ENCODE results near the gene MPV17L2. TPM values are rescaled to one million over a fixed set of nuclear protein-coding genes. Genes with fewer than 3 reads are reported as not detected.
A peak's percentile ranks its signal among the peaks of the same experiment; 100 is the strongest.

The MPV17L2 gene
- polyA plus RNA-seq, 4 donors = 6.0 to 25.9 (median 17.2) TPM

DNA sequence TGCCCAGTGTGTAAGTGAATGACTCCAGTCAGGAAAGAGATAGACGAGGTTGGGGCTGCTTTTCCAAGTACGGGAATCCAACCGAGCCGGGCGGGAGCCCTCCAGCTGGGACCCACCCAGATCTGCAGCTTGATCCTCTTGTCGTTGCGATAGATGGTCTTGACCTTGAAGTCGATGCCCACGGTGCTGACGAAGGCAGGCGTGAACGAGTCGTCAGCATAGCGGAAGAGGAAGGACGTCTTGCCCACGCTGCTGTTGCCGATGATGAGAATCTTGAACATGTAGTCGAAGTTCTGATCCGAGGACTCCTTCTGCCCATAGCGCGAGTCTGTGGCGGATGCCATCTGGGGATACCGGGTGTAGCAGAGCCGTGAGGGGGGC, 9.4 kb downstream of the MPV17L2 start:
- H3K9me3 ChIP-seq (ENCODE audit: control insufficient read depth in 2 of 2, insufficient read depth in 1 of 2, low read depth in 1 of 2, low read length in 1 of 2) = no peaks in the 10 kb centered on the region
- peaks cover 0 to 8% (median 0%) of the 10 kb centered on the region in 3 donors for H3K27me3 ChIP-seq (ENCODE audit: control insufficient read depth in 3 of 3, insufficient read depth in 3 of 3, low read length in 3 of 3)
- H3K36me3 ChIP-seq (ENCODE audit: control insufficient read depth in 3 of 3, insufficient read depth in 2 of 3, low read depth in 1 of 3, low read length in 3 of 3) = peaks cover 0 to 23% (median 4%) of the 10 kb centered on the region in 3 donors
- 84 to 89% (median 88%) methylated on average over 24 of the region's 24 CpGs for WGBS, 3 donors
- FAIRE-seq (no peak), DNase-seq (no peak)
- no peak overlapping the region for H3K27ac ChIP-seq (ENCODE audit: low read depth in 1 of 3, low read length in 2 of 3)
- peak overlapping the region in 1 of 3 donors; percentile 78 for H3K4me3 ChIP-seq (ENCODE audit: low read depth in 1 of 3, low read length in 3 of 3)
- H3K4me1 ChIP-seq (ENCODE audit: control insufficient read depth in 3 of 3, insufficient read depth in 2 of 3, low read depth in 1 of 3, low read length in 2 of 3) = peaks cover 2 to 22% (median 4%) of the 10 kb centered on the region in 3 donors

DNA sequence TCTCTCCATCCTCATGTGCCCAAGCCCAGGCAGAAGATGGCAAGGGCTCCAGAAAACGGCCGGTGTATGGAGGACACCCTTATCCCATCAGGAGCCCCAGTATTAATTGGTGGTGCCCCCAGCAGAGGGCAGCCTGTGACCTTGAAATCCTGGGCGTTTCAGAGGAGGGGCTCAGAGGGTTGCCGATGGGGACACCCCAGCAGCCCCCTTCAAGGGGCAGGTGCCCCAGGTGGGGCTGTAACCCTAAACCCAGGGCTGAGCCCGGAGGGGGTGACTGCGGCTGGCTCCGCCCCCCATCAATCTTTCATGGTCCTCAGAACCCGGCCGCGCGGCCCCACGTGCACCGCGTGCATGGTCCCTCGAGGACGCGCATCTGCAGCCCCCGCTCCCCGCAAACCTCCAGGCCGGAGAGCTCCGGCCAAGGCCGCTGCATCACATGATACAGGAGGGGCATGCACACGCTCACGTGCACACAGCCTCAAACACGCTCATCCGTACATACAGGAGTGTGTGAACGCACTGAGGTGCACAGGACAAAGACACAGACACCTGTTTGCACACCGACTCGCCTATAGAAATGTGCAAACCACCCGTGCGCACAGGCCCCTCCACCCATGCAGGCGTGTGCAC, 9.9 kb downstream of the MPV17L2 start:
- Histone ChIP-seq H3K9me3 (ENCODE audit: control insufficient read depth in 2 of 2, insufficient read depth in 1 of 2, low read depth in 1 of 2, low read length in 1 of 2) (no peaks in the 10 kb centered on the region), H3K27ac (ENCODE audit: low read depth in 1 of 3, low read length in 2 of 3) (no peak overlapping the region), H3K4me3 (ENCODE audit: low read depth in 1 of 3, low read length in 3 of 3) (peak overlapping the region in 2 of 3 donors; percentile 53 to 78), H3K27me3 (ENCODE audit: control insufficient read depth in 3 of 3, insufficient read depth in 3 of 3, low read length in 3 of 3) (peaks cover 0 to 8% (median 0%) of the 10 kb centered on the region in 3 donors), H3K36me3 (ENCODE audit: control insufficient read depth in 3 of 3, insufficient read depth in 2 of 3, low read depth in 1 of 3, low read length in 3 of 3) (peaks cover 0 to 19% (median 4%) of the 10 kb centered on the region in 3 donors), H3K4me1 (ENCODE audit: control insufficient read depth in 3 of 3, insufficient read depth in 2 of 3, low read depth in 1 of 3, low read length in 2 of 3) (peaks cover 2 to 22% (median 4%) of the 10 kb centered on the region in 3 donors)
- no peak for FAIRE-seq
- 3 to 5% (median 5%) methylated on average over 30 to 32 of the region's 32 CpGs for WGBS, 3 donors
- DNase-seq = peak; percentile 25 to 46

DNA sequence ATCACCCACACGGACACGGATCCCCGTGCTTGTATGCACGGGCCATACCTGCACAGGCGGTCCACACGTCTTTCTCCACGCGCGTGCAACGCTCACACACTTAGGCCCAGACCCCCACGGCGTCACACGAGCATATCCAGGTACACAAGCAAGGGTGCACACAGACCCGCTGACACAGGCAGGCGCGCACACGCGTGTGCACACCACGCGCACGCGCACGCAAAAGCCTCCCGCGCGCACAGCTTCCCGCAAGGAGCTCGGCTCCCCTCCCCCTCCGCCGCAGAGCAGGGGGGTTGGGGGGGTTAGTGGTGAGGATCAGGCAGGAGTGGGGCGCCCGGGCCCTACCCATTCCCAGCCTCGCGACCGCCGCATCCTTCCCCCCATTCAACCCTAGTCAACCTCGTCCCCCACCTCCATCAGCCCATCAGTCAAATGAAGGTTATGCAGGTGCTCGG, 10.4 kb downstream of the MPV17L2 start:
- DNase-seq (peak in 1 of 2 donors; percentile 46), FAIRE-seq (no peak)
- Histone ChIP-seq H3K27ac (ENCODE audit: low read depth in 1 of 3, low read length in 2 of 3) (peak overlapping the region in 2 of 3 donors; percentile 46 to 49), H3K36me3 (ENCODE audit: control insufficient read depth in 3 of 3, insufficient read depth in 2 of 3, low read depth in 1 of 3, low read length in 3 of 3) (peaks cover 0 to 13% (median 2%) of the 10 kb centered on the region in 3 donors), H3K9me3 (ENCODE audit: control insufficient read depth in 2 of 2, insufficient read depth in 1 of 2, low read depth in 1 of 2, low read length in 1 of 2) (no peaks in the 10 kb centered on the region), H3K4me1 (ENCODE audit: control insufficient read depth in 3 of 3, insufficient read depth in 2 of 3, low read depth in 1 of 3, low read length in 2 of 3) (peaks cover 2 to 22% (median 4%) of the 10 kb centered on the region in 3 donors), H3K27me3 (ENCODE audit: control insufficient read depth in 3 of 3, insufficient read depth in 3 of 3, low read length in 3 of 3) (peaks cover 0 to 9% (median 0%) of the 10 kb centered on the region in 3 donors), H3K4me3 (ENCODE audit: low read depth in 1 of 3, low read length in 3 of 3) (peak overlapping the region; percentile 33 to 78 (median 53))
- 0 to 2% (median 1%) methylated on average over 23 to 38 of the region's 38 CpGs for WGBS, 3 donors

DNA sequence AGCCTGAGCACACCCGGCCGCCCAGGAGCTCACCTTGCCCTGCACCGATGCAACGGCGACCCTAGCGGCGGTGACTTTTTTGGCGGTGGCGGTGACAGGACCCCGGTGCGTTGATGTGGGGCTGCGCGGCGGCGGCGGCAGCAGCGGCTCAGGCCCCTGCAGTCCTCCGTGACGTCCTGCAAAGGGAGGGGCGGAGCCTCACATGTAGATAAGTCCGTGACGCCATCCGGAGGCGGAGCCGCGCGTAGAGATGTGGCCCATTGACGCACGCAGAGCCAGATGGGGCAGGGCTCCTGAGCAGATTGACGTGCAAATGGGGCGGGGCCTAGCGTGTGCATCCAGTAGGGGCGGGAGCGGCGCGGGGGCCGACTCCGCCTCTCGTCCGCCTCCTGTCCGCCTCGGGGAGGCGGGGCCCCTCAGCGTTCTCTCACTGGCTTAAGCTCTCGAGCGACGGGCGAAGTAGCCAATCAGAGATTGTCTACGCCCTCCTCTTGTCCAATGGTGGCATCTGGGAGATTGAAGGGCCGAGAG, 10.9 kb downstream of the MPV17L2 start, which contains the start of gene RAB3A:
Gene RAB3A (minus strand): TSS at position 180 of the 531 bp plus-strand sequence. CDS start 1,302 bp downstream, outside the sequence.
- WGBS, 3 donors = 0% methylated on average over 41 to 50 of the region's 50 CpGs
- FAIRE-seq = no peak

DNA sequence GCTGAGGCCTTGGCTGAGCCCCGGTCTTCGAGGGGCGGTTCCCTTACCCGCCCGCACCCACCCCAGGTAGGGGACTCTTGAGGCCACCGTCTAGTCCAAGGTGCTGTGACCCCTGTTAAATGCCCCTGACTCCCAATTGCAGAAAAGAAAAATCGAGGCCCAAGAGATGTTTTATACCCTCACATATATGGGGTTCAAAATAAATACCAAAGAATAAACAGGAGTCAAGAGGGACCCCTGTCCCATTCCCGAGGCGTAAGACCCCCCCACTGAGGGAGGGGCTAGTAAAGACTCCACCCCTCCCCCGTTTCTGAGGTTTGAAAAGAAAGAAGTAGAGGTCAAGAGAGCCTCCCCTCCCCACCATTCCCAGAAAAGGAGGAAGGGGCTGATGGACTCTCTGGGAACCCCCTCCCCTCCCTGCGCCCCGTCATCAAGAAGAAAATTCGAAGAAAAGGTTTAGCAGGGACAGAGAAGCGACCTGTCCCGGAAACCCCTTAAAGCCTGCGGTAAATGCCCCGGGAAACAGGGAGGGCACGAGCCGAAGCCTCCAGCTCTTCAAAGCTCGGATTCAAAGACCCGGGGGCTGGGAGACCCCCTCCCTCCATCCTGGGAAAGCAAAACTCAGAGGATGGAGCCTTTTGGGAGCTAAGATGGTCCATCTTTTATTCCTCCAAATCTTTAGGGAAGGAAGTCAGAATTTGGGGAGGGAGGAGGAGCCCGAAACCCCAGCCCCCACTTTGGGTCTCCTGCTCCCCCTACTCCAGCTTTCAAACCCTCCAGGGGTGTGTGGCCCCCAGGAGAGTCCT, 11.6 kb downstream of the MPV17L2 start:
- FAIRE-seq (no peak), DNase-seq (peak in 1 of 2 donors; percentile 45)
- peaks cover 0 to 12% (median 0%) of the 10 kb centered on the region in 3 donors for H3K27me3 ChIP-seq (ENCODE audit: control insufficient read depth in 3 of 3, insufficient read depth in 3 of 3, low read length in 3 of 3)
- H3K27ac ChIP-seq (ENCODE audit: low read depth in 1 of 3, low read length in 2 of 3) = peak overlapping the region; percentile 67 to 96 (median 89)
- peak overlapping the region; percentile 37 to 60 (median 40) for H3K4me3 ChIP-seq (ENCODE audit: low read depth in 1 of 3, low read length in 3 of 3)
- no peaks in the 10 kb centered on the region for H3K9me3 ChIP-seq (ENCODE audit: control insufficient read depth in 2 of 2, insufficient read depth in 1 of 2, low read depth in 1 of 2, low read length in 1 of 2)
- peaks cover 2 to 22% (median 4%) of the 10 kb centered on the region in 3 donors for H3K4me1 ChIP-seq (ENCODE audit: control insufficient read depth in 3 of 3, insufficient read depth in 2 of 3, low read depth in 1 of 3, low read length in 2 of 3)
- WGBS, 3 donors = 0 to 1% (median 1%) methylated on average over 22 of the region's 22 CpGs
- H3K36me3 ChIP-seq (ENCODE audit: control insufficient read depth in 3 of 3, insufficient read depth in 2 of 3, low read depth in 1 of 3, low read length in 3 of 3) = peaks cover 0 to 5% (median 0%) of the 10 kb centered on the region in 3 donors

More for the DNA sequence above, 10.9 kb downstream of the MPV17L2 start, which contains the start of gene RAB3A:
- peaks cover 0 to 10% (median 0%) of the 10 kb centered on the region in 3 donors for H3K36me3 ChIP-seq (ENCODE audit: control insufficient read depth in 3 of 3, insufficient read depth in 2 of 3, low read depth in 1 of 3, low read length in 3 of 3)
- H3K4me3 ChIP-seq (ENCODE audit: low read depth in 1 of 3, low read length in 3 of 3) = peak within 1 kb of the TSS; percentile 37 to 78 (median 60)
- H3K27ac ChIP-seq (ENCODE audit: low read depth in 1 of 3, low read length in 2 of 3) = peak within 1 kb of the TSS; percentile 67 to 96 (median 89)
- peaks cover 2 to 22% (median 4%) of the 10 kb centered on the region in 3 donors for H3K4me1 ChIP-seq (ENCODE audit: control insufficient read depth in 3 of 3, insufficient read depth in 2 of 3, low read depth in 1 of 3, low read length in 2 of 3)
- DNase-seq = peak; percentile 100
- H3K27me3 ChIP-seq (ENCODE audit: control insufficient read depth in 3 of 3, insufficient read depth in 3 of 3, low read length in 3 of 3) = peaks cover 0 to 12% (median 0%) of the 10 kb centered on the region in 3 donors
- H3K9me3 ChIP-seq (ENCODE audit: control insufficient read depth in 2 of 2, insufficient read depth in 1 of 2, low read depth in 1 of 2, low read length in 1 of 2) = no peaks in the 10 kb centered on the region

DNA sequence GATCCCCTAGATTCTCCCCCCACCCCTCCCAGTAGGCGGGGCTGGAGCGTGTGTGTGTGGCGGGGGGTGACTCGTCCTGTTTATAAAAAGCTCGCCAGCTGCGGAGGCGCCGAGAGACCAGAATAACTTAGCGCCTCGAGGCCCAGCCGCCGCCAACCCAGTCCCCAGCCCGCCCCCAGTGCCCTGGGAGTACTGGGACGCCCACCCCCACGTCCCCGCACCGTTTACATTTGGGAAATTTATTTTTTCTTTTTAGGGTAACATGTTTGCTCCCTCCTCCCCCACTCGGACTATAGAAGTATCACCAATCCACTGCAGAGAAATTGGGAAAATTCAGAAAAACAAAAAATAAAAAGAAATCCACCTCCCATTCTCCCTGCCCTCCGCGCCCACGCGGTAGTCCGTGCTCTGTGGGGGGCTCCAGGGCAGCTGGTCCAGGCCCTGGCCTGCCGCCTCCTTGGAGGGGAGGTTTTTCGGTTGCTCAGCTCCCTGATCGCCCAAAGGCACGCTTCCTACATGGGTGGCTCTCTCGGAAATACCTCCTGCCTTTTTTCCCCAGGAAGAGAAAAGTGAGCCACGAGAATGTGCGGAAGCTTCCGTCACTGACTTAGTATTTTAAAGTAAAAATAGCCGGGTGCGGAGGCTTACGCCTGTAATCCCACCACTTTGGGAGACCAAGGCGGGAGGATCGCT, 12.3 kb downstream of the MPV17L2 start:
- peak; percentile 49 to 73 for DNase-seq
- WGBS, 3 donors = 27 to 42% (median 41%) methylated on average over 36 of the region's 36 CpGs

GRCh38 chr19:18206018-18206417, 13.0 kb downstream of the MPV17L2 start:
- no peak for DNase-seq
- Histone ChIP-seq H3K9me3 (ENCODE audit: control insufficient read depth in 2 of 2, insufficient read depth in 1 of 2, low read depth in 1 of 2, low read length in 1 of 2) (no peaks in the 10 kb centered on the region), H3K4me1 (ENCODE audit: control insufficient read depth in 3 of 3, insufficient read depth in 2 of 3, low read depth in 1 of 3, low read length in 2 of 3) (peaks cover 2 to 22% (median 4%) of the 10 kb centered on the region in 3 donors), H3K27me3 (ENCODE audit: control insufficient read depth in 3 of 3, insufficient read depth in 3 of 3, low read length in 3 of 3) (peaks cover 0 to 21% (median 0%) of the 10 kb centered on the region in 3 donors), H3K4me3 (ENCODE audit: low read depth in 1 of 3, low read length in 3 of 3) (no peak overlapping the region), H3K27ac (ENCODE audit: low read depth in 1 of 3, low read length in 2 of 3) (peak overlapping the region in 2 of 3 donors; percentile 89 to 96), H3K36me3 (ENCODE audit: control insufficient read depth in 3 of 3, insufficient read depth in 2 of 3, low read depth in 1 of 3, low read length in 3 of 3) (no peaks in the 10 kb centered on the region)
- 73 to 80% (median 77%) methylated on average over 12 of the region's 12 CpGs for WGBS, 3 donors
- FAIRE-seq = no peak

More for the DNA sequence above, 12.3 kb downstream of the MPV17L2 start:
- H3K27ac ChIP-seq (ENCODE audit: low read depth in 1 of 3, low read length in 2 of 3) = peak overlapping the region in 2 of 3 donors; percentile 89 to 96
- FAIRE-seq = no peak
- peaks cover 0 to 2% (median 0%) of the 10 kb centered on the region in 3 donors for H3K36me3 ChIP-seq (ENCODE audit: control insufficient read depth in 3 of 3, insufficient read depth in 2 of 3, low read depth in 1 of 3, low read length in 3 of 3)
- peaks cover 0 to 16% (median 0%) of the 10 kb centered on the region in 3 donors for H3K27me3 ChIP-seq (ENCODE audit: control insufficient read depth in 3 of 3, insufficient read depth in 3 of 3, low read length in 3 of 3)
- H3K9me3 ChIP-seq (ENCODE audit: control insufficient read depth in 2 of 2, insufficient read depth in 1 of 2, low read depth in 1 of 2, low read length in 1 of 2) = no peaks in the 10 kb centered on the region
- peaks cover 2 to 22% (median 4%) of the 10 kb centered on the region in 3 donors for H3K4me1 ChIP-seq (ENCODE audit: control insufficient read depth in 3 of 3, insufficient read depth in 2 of 3, low read depth in 1 of 3, low read length in 2 of 3)
- peak overlapping the region; percentile 37 to 60 (median 40) for H3K4me3 ChIP-seq (ENCODE audit: low read depth in 1 of 3, low read length in 3 of 3)

Data from small intestine (tissue), 7 donors.